HepG2 (cell line): ENCODE measurements around the gene SLCO3A1. TPM values are rescaled to one million over a fixed set of nuclear protein-coding genes. Genes with fewer than 3 reads are reported as not detected.

Experiments
- ATAC-seq: fragments of 200-7000 bp; cut with Tn5 transposase; 3 replicates; pipeline ENCODE4 v1.9.1; 2020; ENCODE audit warnings: mild to moderate bottlenecking, moderate library complexity
- BruUV-seq: library from RNA; stranded (reverse); fragments of 400-500 nt; replicated peaks from 2 replicates; lab custom pipeline; 2021; lab: Mats Ljungman, UMichigan
- CTCF ChIA-PET: fragments of 300-600 bp; formaldehyde crosslinking; extraction: SDS; loops from one replicate; lab custom pipeline; 2021; ENCODE audit warnings: low total read pairs, inconsistent platforms, low intra/inter-chr PET ratio; lab: Yijun Ruan, JAX
- POLR2A ChIA-PET: fragments of 350-600 bp; sonication (Branson Sonifier 250); formaldehyde crosslinking; loops from one replicate; lab custom pipeline; 2020; ENCODE audit warnings: antibody characterized with exemption, inconsistent platforms; lab: Yijun Ruan, JAX
- DNase-seq: peaks from one replicate; pipeline ENCODE4 v3.0.0-alpha.2; 2015; ENCODE audit warnings: low spot score
- FAIRE-seq: peaks from 3 replicates; lab custom pipeline; 2011; peaks lifted over from hg19 to GRCh38; lab: Jason Lieb, UNC
- H2AFZ ChIP-seq: one replicate; pipeline ENCODE4 v1.6.1; 2011; ENCODE audit warnings: low read length, inconsistent platforms
- H3K27ac ChIP-seq: fragments of 300-600 bp; 3 replicates; pipeline ENCODE4 v1.8.0; 2011; ENCODE audit warnings: mixed run types, mild to moderate bottlenecking, mixed read lengths, low read length, inconsistent platforms; ENCODE audit not compliant: insufficient read depth; ENCODE audit errors: extremely low read length
- H3K27me3 ChIP-seq, 2 experiments: fragments of 200-600 bp in 1 of 2; 2 replicates in 1 of 2; 3 replicates in 1 of 2; pipeline versions ENCODE4 v1.6.0 to v1.8.0; 2011; ENCODE audit warnings: low read length in 2 of 2, mild to moderate bottlenecking in 2 of 2, moderate library complexity in 2 of 2, inconsistent platforms in 1 of 2; ENCODE audit not compliant: insufficient read depth in 2 of 2, control insufficient read depth in 1 of 2
- H3K36me3 ChIP-seq, 2 experiments: fragments of 200-600 bp in 1 of 2; replicated peaks in 1 of 2; 2 replicates in 1 of 2; 3 replicates in 1 of 2; pipeline versions ENCODE4 v1.5.1 to v1.8.0; 2011; ENCODE audit warnings: low read length in 2 of 2, inconsistent platforms in 1 of 2; ENCODE audit not compliant: insufficient read depth in 2 of 2, control insufficient read depth in 1 of 2
- H3K4me1 ChIP-seq: 2 replicates; pipeline ENCODE4 v1.5.1; 2012; ENCODE audit warnings: low read length, inconsistent platforms; ENCODE audit not compliant: insufficient read depth
- H3K4me2 ChIP-seq: 2 replicates; pipeline ENCODE4 v1.6.0; 2011; ENCODE audit warnings: low read depth, low read length, inconsistent platforms
- H3K4me3 ChIP-seq, 3 experiments: fragments of 200-600 bp in 1 of 3; sonication (generic), shearing (Covaris generic) in 1 of 3; replicated peaks in 1 of 3; 2 replicates each; pipeline ENCODE4 v1.5.1; 2011 to 2016; ENCODE audit warnings: low read length in 3 of 3, inconsistent platforms in 2 of 3, low read depth in 2 of 3, mild to moderate bottlenecking in 2 of 3, control low read depth in 1 of 3, mixed read lengths in 1 of 3; ENCODE audit not compliant: insufficient read depth in 1 of 3
- H3K79me2 ChIP-seq: one replicate; pipeline ENCODE4 v1.6.1; 2011; ENCODE audit warnings: low read length, inconsistent platforms; ENCODE audit not compliant: insufficient read depth
- H3K9ac ChIP-seq: 2 replicates; pipeline ENCODE4 v1.6.0; 2011; ENCODE audit warnings: mild to moderate bottlenecking, low read depth, low read length, inconsistent platforms; ENCODE audit not compliant: insufficient read depth
- H3K9me3 ChIP-seq: 2 replicates; pipeline ENCODE4 v1.5.1; 2012; ENCODE audit warnings: mild to moderate bottlenecking, low read length
- H4K20me1 ChIP-seq: 2 replicates; pipeline ENCODE4 v1.6.0; 2011; ENCODE audit warnings: inconsistent platforms, mild to moderate bottlenecking, low read length, moderate library complexity; ENCODE audit not compliant: insufficient read depth
- ARID4A ChIP-seq: sonication (generic); formaldehyde crosslinking; IDR thresholded peaks from 2 replicates; pipeline ENCODE4 v1.5.0; 2020; ENCODE audit warnings: mild to moderate bottlenecking, missing genetic modification reagents, borderline replicate concordance
- HNF1A ChIP-seq, 2 experiments: sonication (generic) in 1 of 2; formaldehyde crosslinking in 1 of 2; IDR thresholded peaks; 2 replicates each; pipeline versions ENCODE4 v1.4.0 to v1.6.1; 2016 to 2020; ENCODE audit warnings: borderline replicate concordance in 1 of 2, low read depth in 1 of 2, mild to moderate bottlenecking in 1 of 2, missing genetic modification reagents in 1 of 2
- LBX2 ChIP-seq: sonication (generic); formaldehyde crosslinking; IDR thresholded peaks from 2 replicates; pipeline ENCODE4 v1.5.0; 2020; ENCODE audit warnings: missing genetic modification reagents, mild to moderate bottlenecking, borderline replicate concordance
- MXD4 ChIP-seq: IDR thresholded peaks from 2 replicates; pipeline ENCODE4 v1.6.1; 2016; ENCODE audit warnings: mild to moderate bottlenecking, missing biosample characterization, missing genetic modification reagents
- MYPOP ChIP-seq: sonication (generic); formaldehyde crosslinking; IDR thresholded peaks from 2 replicates; pipeline ENCODE4 v1.8.1; 2023; ENCODE audit warnings: mild to moderate bottlenecking, moderate library complexity, missing genetic modification reagents
- NCOA5 ChIP-seq: sonication (generic); formaldehyde crosslinking; IDR thresholded peaks from 2 replicates; pipeline ENCODE4 v1.4.0; 2020; ENCODE audit warnings: missing genetic modification reagents
- NKX3-1 ChIP-seq: sonication (generic); formaldehyde crosslinking; IDR thresholded peaks from 2 replicates; pipeline ENCODE4 v1.5.0; 2020; ENCODE audit warnings: missing genetic modification reagents
- XRCC5 ChIP-seq: fragments of 200-400 bp; formaldehyde crosslinking; optimal IDR thresholded peaks from 2 replicates; pipeline ENCODE3; 2017; ENCODE audit warnings: mild to moderate bottlenecking, low read length
- YEATS4 ChIP-seq: sonication (generic); formaldehyde crosslinking; IDR thresholded peaks from 2 replicates; pipeline ENCODE4 v1.4.0; 2020; ENCODE audit warnings: missing genetic modification reagents, borderline replicate concordance
- ZBTB3 ChIP-seq: sonication (generic); formaldehyde crosslinking; IDR thresholded peaks from 2 replicates; pipeline ENCODE4 v1.4.0; 2020; ENCODE audit warnings: low read depth, mild to moderate bottlenecking, moderate library complexity, missing genetic modification reagents, borderline replicate concordance
- ZNF446 ChIP-seq: sonication (generic); formaldehyde crosslinking; IDR thresholded peaks from 2 replicates; pipeline ENCODE4 v1.5.0; 2020; ENCODE audit warnings: mild to moderate bottlenecking, missing genetic modification reagents
- ZNF547 ChIP-seq: sonication (generic); formaldehyde crosslinking; IDR thresholded peaks from 2 replicates; pipeline ENCODE4 v1.5.1; 2020; ENCODE audit warnings: mild to moderate bottlenecking, missing genetic modification reagents
- ZNF619 ChIP-seq: sonication (generic); formaldehyde crosslinking; IDR thresholded peaks from 2 replicates; pipeline ENCODE4 v1.4.0; 2020; ENCODE audit warnings: mild to moderate bottlenecking, missing genetic modification reagents
- ZNF740 ChIP-seq: sonication (generic); formaldehyde crosslinking; IDR thresholded peaks from 2 replicates; pipeline ENCODE4 v1.4.0; 2020; ENCODE audit warnings: missing genetic modification reagents
- ZNF777 ChIP-seq: sonication (generic); formaldehyde crosslinking; IDR thresholded peaks from 2 replicates; pipeline ENCODE4 v1.4.0; 2020; ENCODE audit warnings: missing genetic modification reagents
- WGBS: methylation state at CpG from one replicate; pipeline ENCODE4 v1.1.6; 2017; ENCODE audit warnings: low lambda C conversion rate; 5-methylcytosine and 5-hydroxymethylcytosine counted together
- in situ Hi-C: cut with HindIII; loops from 2 replicates; pipeline ENCODE4 v1.10.0; 2017; ENCODE audit warnings: low pct_unique_long_range_greater_than_20kb; ENCODE audit not compliant: extremely low pct_ligation_motif_present
- intact Hi-C: fragments of 100-400 bp; cut with micrococcal nuclease; formaldehyde crosslinking; loops from one replicate; pipeline ENCODE4 v1.10.0; 2022; ENCODE audit not compliant: unreplicated experiment
- polyA plus RNA-seq, 8 experiments: library from polyadenylated mRNA; depleted of rRNA in 3 of 8; stranded (reverse) in 7 of 8; unstranded in 1 of 8; fragments of >200 nt; fragmentation: Illumina TruSeq in 4 of 8; extraction: Trizol in 4 of 8; gene quantifications; 2 replicates each; pipeline versions ENCODE4 v1.2.1 to v1.2.3, GENCODE V29; 2011 to 2016; ENCODE audit warnings: low read depth in 4 of 8, missing spikeins in 1 of 8, mixed read lengths in 1 of 8; ENCODE audit not compliant: insufficient read depth in 1 of 8
- total RNA-seq, 5 experiments: library from RNA; depleted of rRNA; stranded (reverse); fragments of >200 nt; fragmentation: Illumina TruSeq; extraction: Trizol; gene quantifications; 2 replicates each; pipeline ENCODE4 v1.2.3, GENCODE V29; 2016; ENCODE audit warnings: low read depth in 1 of 5

The SLCO3A1 gene
- total and polyA plus RNA-seq, 2 of the 13 experiments (the other 11 are each of a cell fraction or from before 2014, with no cell fraction given) = 0.02 TPM; not detected in 1

- H4K20me1 ChIP-seq = no peaks in the 10 kb centered on the region
- no peak for DNase-seq
- WGBS = 0% methylated on average over 6 of the region's 6 CpGs
- intact Hi-C loops (no loop called here), in situ Hi-C loops (no loop called here)
- POLR2A ChIA-PET = no interaction called here
- H3K9ac ChIP-seq = no peak overlapping the region
- H3K79me2 ChIP-seq = no peaks in the 10 kb centered on the region
- no TSS peak for BruUV-seq
- no peak overlapping the region for H3K4me2 ChIP-seq
- H3K4me1 ChIP-seq = no peaks in the 10 kb centered on the region
- no peak for ATAC-seq
- CTCF ChIA-PET = no interaction called here
- peaks cover 1 to 7% of the 10 kb centered on the region in 2 experiments; a peak in 3 of 5 replicates for H3K27me3 ChIP-seq
- H2AFZ ChIP-seq = no peak overlapping the region
- FAIRE-seq = no peak
- no peaks in the 10 kb centered on the region for H3K36me3 ChIP-seq
- no peaks in the 10 kb centered on the region for H3K9me3 ChIP-seq
- no peak overlapping the region for H3K27ac ChIP-seq
- H3K4me3 ChIP-seq = no peak overlapping the region
- TF ChIP-seq NKX3-1 (CRISPR knock-in tag) (no peak), ZNF740 (no peak), NCOA5 (CRISPR knock-in tag) (no peak), ZNF547 (no peak), MYPOP (CRISPR knock-in tag) (no peak), ZNF777 (CRISPR knock-in tag) (no peak), ARID4A (CRISPR knock-in tag) (no peak), ZBTB3 (CRISPR knock-in tag) (no peak), MXD4 (CRISPR knock-in tag) (no peak), ZNF619 (CRISPR knock-in tag) (no peak), XRCC5 (no peak), ZNF446 (no peak), YEATS4 (no peak), HNF1A (IDR thresholded peaks at IDR 0.05; ENCODE audit: low read depth) (no peak), HNF1A (CRISPR knock-in tag; IDR thresholded peaks at IDR 0.05; ENCODE audit: borderline replicate concordance) (no peak), LBX2 (CRISPR knock-in tag) (no peak)
These were observed 155.7 kb downstream of the SLCO3A1 start for GRCh38 chr15:92009162-92009561.
